Right lobe of liver (tissue), 6 donors: ENCODE data around the gene PRRC1. TPM values are rescaled to one million over a fixed set of nuclear protein-coding genes. Genes with fewer than 3 reads are reported as not detected.

ENCODE experiments used
- ATAC-seq, 4 donors: fragments of 200-7000 bp; cut with Tn5 transposase; one replicate each; pipeline ENCODE4 v1.9.1; 2020; ENCODE audit warnings: mild to moderate bottlenecking in 4 of 4, moderate library complexity in 4 of 4
- DNase-seq, 3 donors: peaks; one replicate each; pipeline ENCODE4 v3.0.0-alpha.2; 2020
- H3K27ac ChIP-seq, 3 donors: fragments of 200-600 bp; one replicate each; pipeline ENCODE4 v1.8.0; 2022
- H3K27me3 ChIP-seq, 2 donors: fragments of 200-600 bp; one replicate each; pipeline ENCODE4 v1.8.0; 2022
- H3K36me3 ChIP-seq, 4 donors: fragments of 200-600 bp; sonication (generic) in 1 of 4; one replicate each; pipeline versions ENCODE4 v1.5.1 to v1.8.0; 2017 to 2022; ENCODE audit warnings: control low read depth in 1 of 4
- H3K4me1 ChIP-seq, 4 donors: fragments of 200-600 bp; sonication (generic) in 1 of 4; one replicate each; pipeline versions ENCODE4 v1.5.1 to v1.8.0; 2017 to 2022; ENCODE audit warnings: control low read depth in 1 of 4
- H3K4me3 ChIP-seq, 3 donors: fragments of 200-600 bp; one replicate each; pipeline ENCODE4 v1.8.0; 2022
- H3K9me3 ChIP-seq, 4 donors: fragments of 200-600 bp; sonication (generic) in 1 of 4; one replicate each; pipeline versions ENCODE4 v1.5.1 to v1.8.0; 2017 to 2022; ENCODE audit warnings: control low read depth in 1 of 4
- POLR2A ChIP-seq: fragments of 450-650 bp; IDR thresholded peaks from one replicate; pipeline ENCODE4 v1.6.1; 2017; ENCODE audit warnings: antibody characterized with exemption, mild to moderate bottlenecking
- WGBS: methylation state at CpG from one replicate; pipeline ENCODE4 v1.1.6; 2018; ENCODE audit warnings: low coverage, low lambda C conversion rate; ENCODE audit not compliant: insufficient coverage; ENCODE audit errors: missing lambda C conversion rate; 5-methylcytosine and 5-hydroxymethylcytosine counted together
- intact Hi-C, 2 donors: fragments of 100-400 bp; cut with DNase I; formaldehyde crosslinking; loops; one replicate each; pipeline versions ENCODE4 v1.11.2 to v1.14.1; 2022
- total RNA-seq, 6 experiments: library from RNA; depleted of rRNA in 2 of 6; stranded (reverse); fragments of >200 nt in 2 of 6; fragmentation: NEBNext Ultra II Directional in 3 of 6; extraction: Animal tissue kit (Norgen Biotek cat#: 25700) in 3 of 6; gene quantifications; one replicate each; pipeline versions ENCODE4 v1.1.0 to v1.2.4, GENCODE V29; 2016 to 2023
- TF ChIP-seq, protein P1 (sequence below), 4 donors: fragments of 200-600 bp in 3 of 4; fragments of 450-650 bp in 1 of 4; IDR thresholded peaks; one replicate each; pipeline versions ENCODE4 v1.5.1 to v1.8.0; 2016 to 2022; ENCODE audit warnings: antibody characterized with exemption in 4 of 4, mild to moderate bottlenecking in 2 of 4
- donor health status: DM: no; HTN: yes; CAD: no.
- donor health status: DM: no; HTN: no; CAD: no.
- donor health status: DM: no; HTN: no; CAD: no.
- donor health status: DM: no; HTN: yes; CAD: no.
- donor health status: DM: no; HTN: yes; CAD: no.

The PRRC1 gene
- total RNA-seq, 6 experiments from 2014 or later: 18.5 to 36.9 (median 31.4) TPM

DNA sequence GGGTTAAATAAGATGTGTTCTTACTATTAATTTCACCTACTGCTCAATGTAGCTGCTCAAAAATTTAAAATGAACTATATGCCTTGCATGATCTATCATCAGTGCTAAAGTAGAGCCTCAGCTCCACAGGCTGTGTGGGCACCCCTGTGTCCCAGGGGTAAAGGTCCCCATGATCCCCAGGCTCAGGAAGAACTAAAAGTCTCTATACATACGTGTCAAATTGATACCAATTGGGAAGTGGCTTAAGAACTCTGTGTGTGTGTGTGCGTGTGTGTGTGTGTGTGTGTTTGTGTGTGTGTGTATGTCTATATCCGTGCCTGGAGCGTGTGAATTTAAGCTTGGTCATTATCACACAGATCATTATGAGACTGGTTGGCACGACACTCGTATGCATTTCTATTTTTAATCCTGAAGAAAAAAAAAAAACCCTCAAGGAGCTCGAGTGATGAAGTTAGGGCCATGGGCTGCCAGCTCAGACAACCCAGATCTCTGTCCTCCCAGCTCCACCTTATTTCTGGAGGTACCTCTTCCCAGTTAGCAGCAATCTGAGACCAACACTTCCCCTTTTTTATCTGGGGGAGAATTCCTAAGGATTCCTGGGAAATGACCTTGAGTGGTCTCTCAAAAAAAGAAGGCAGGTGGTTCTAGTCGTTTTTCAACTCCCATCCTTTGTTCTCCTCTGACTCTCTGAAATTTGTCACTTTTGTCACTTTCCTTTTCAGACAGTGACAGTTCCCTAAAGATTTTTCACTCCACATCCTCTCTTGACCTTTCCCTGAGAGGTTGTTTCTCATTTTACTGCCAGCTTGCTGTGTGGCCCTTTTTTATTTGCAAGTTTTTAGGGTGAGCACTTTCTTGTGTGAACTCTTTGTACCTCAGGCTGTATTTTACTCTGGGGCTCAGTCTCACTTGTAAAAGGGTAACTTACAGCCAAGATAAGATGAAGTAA, 85.7 kb downstream of the PRRC1 start:
- Histone ChIP-seq H3K27ac (no peak overlapping the region), H3K9me3 (no peaks in the 10 kb centered on the region), H3K36me3 (no peaks in the 10 kb centered on the region), H3K27me3 (no peaks in the 10 kb centered on the region), H3K4me1 (no peaks in the 10 kb centered on the region), H3K4me3 (no peak overlapping the region)
- intact Hi-C loops: no loop called here
- no peak for ATAC-seq
- 22% methylated on average over 8 of the region's 8 CpGs for WGBS
- DNase-seq: no peak
- TF ChIP-seq, protein P1, sequence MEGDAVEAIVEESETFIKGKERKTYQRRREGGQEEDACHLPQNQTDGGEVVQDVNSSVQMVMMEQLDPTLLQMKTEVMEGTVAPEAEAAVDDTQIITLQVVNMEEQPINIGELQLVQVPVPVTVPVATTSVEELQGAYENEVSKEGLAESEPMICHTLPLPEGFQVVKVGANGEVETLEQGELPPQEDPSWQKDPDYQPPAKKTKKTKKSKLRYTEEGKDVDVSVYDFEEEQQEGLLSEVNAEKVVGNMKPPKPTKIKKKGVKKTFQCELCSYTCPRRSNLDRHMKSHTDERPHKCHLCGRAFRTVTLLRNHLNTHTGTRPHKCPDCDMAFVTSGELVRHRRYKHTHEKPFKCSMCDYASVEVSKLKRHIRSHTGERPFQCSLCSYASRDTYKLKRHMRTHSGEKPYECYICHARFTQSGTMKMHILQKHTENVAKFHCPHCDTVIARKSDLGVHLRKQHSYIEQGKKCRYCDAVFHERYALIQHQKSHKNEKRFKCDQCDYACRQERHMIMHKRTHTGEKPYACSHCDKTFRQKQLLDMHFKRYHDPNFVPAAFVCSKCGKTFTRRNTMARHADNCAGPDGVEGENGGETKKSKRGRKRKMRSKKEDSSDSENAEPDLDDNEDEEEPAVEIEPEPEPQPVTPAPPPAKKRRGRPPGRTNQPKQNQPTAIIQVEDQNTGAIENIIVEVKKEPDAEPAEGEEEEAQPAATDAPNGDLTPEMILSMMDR (IDR thresholded peaks at IDR 0.05): no peak
- TF ChIP-seq POLR2A: no peak

Other genes starting within 250 kb of the PRRC1 start
- gene MEGF10, start 226.8 kb upstream of the PRRC1 start, total RNA-seq: 1 to 10 TPM in 1 of 6 experiments, under 1 TPM in 5; 0.42 to 1.4 (median 0.75) TPM
- gene CTXN3, start 131.4 kb downstream of the PRRC1 start, total RNA-seq: not detected
- not detected for gene CCDC192, start 185.8 kb downstream of the PRRC1 start, total RNA-seq